Mesothelial cell of epicardium (in vitro differentiated cells): ENCODE results near the gene UGT1A8. TPM values are rescaled to one million over a fixed set of nuclear protein-coding genes. Genes with fewer than 3 reads are reported as not detected.
"Not testable (repeated sequence)": the region's sequence is repeated elsewhere in the genome, so short reads cannot be mapped to it uniquely, and the experiment has no call there.

Source experiments
- DNase-seq, 2 experiments: peaks; one replicate each; pipeline ENCODE4 v3.0.0; 2021; ENCODE audit warnings: low spot score in 2 of 2; ENCODE audit not compliant: unreplicated experiment in 2 of 2
- H3K27ac Mint-ChIP-seq: 2 replicates; pipeline ENCODE4 v1.8.0; 2021; ENCODE audit warnings: mixed read lengths
- H3K27me3 Mint-ChIP-seq: 2 replicates; pipeline ENCODE4 v1.8.0; 2021; ENCODE audit warnings: low read depth, mixed read lengths
- H3K36me3 Mint-ChIP-seq: 2 replicates; pipeline ENCODE4 v1.8.0; 2021; ENCODE audit warnings: mixed read lengths
- H3K4me1 Mint-ChIP-seq: 2 replicates; pipeline ENCODE4 v1.8.0; 2021; ENCODE audit warnings: mixed read lengths
- H3K4me3 Mint-ChIP-seq: 2 replicates; pipeline ENCODE4 v1.8.0; 2021; ENCODE audit warnings: mild to moderate bottlenecking, moderate library complexity, mixed read lengths
- H3K9me3 Mint-ChIP-seq: 2 replicates; pipeline ENCODE4 v1.8.0; 2021; ENCODE audit warnings: mixed read lengths
- CTCF ChIP-seq: fragments of 200-600 bp; sonication (generic); IDR thresholded peaks from one replicate; pipeline ENCODE4 v1.5.0; 2021; ENCODE audit warnings: antibody characterized with exemption; ENCODE audit not compliant: unreplicated experiment
- total RNA-seq: library from RNA; stranded (reverse); gene quantifications from 3 replicates; pipeline ENCODE4 v1.2.1, GENCODE V29; 2021

The UGT1A8 gene
- total RNA-seq: not detected in 3 replicates

- H3K4me3 Mint-ChIP-seq: not testable (repeated sequence)
- H3K27me3 Mint-ChIP-seq: peaks cover 13% of the 10 kb centered on the region
Measured at GRCh38 chr2:233617476-233617875, at the start of gene UGT1A8. UGT1A8 (plus strand) TSS chr2:233617633; CDS start chr2:233617708, 75 bp downstream.

GRCh38 chr2:233571001-233571400 lies 46.4 kb upstream of the UGT1A8 start:
- TF ChIP-seq CTCF: no peak
- no peak overlapping the region for H3K27ac Mint-ChIP-seq
- peaks cover 27% of the 10 kb centered on the region for H3K27me3 Mint-ChIP-seq
- peaks cover 5% of the 10 kb centered on the region for H3K9me3 Mint-ChIP-seq
- no peaks in the 10 kb centered on the region for H3K4me1 Mint-ChIP-seq
- DNase-seq: no peak
- no peaks in the 10 kb centered on the region for H3K36me3 Mint-ChIP-seq
- no peak overlapping the region for H3K4me3 Mint-ChIP-seq

More at GRCh38 chr2:233617476-233617875, at the start of gene UGT1A8:
- DNase-seq, H3K36me3 Mint-ChIP-seq, H3K27ac Mint-ChIP-seq, H3K4me1 Mint-ChIP-seq: not testable (repeated sequence)
- H3K9me3 Mint-ChIP-seq: peaks cover 56% of the 10 kb centered on the region

GRCh38 chr2:233571462-233571861 lies 46.0 kb upstream of the UGT1A8 start:
- no peak for TF ChIP-seq CTCF
- Mint-ChIP-seq H3K27me3 (peaks cover 27% of the 10 kb centered on the region), H3K27ac (no peak overlapping the region), H3K4me3 (no peak overlapping the region), H3K36me3 (no peaks in the 10 kb centered on the region), H3K4me1 (no peaks in the 10 kb centered on the region), H3K9me3 (peaks cover 5% of the 10 kb centered on the region)
- no peak for DNase-seq

- no peak for DNase-seq
- TF ChIP-seq CTCF: no peak
- H3K4me3 Mint-ChIP-seq: no peak overlapping the region
- H3K27ac Mint-ChIP-seq: no peak overlapping the region
- no peaks in the 10 kb centered on the region for H3K4me1 Mint-ChIP-seq
- peaks cover 12% of the 10 kb centered on the region for H3K9me3 Mint-ChIP-seq
- no peaks in the 10 kb centered on the region for H3K36me3 Mint-ChIP-seq
- H3K27me3 Mint-ChIP-seq: peaks cover 29% of the 10 kb centered on the region
Measured at GRCh38 chr2:233572468-233572867, 45.0 kb upstream of the UGT1A8 start.

GRCh38 chr2:233577341-233577740 lies 40.1 kb upstream of the UGT1A8 start:
- peaks cover 12% of the 10 kb centered on the region for H3K9me3 Mint-ChIP-seq
- DNase-seq, H3K4me1 Mint-ChIP-seq: not testable (repeated sequence)

GRCh38 chr2:233583217-233583965 lies 34.0 kb upstream of the UGT1A8 start:
- not testable (repeated sequence) for DNase-seq, H3K4me3 Mint-ChIP-seq, H3K4me1 Mint-ChIP-seq, H3K36me3 Mint-ChIP-seq, H3K9me3 Mint-ChIP-seq, H3K27ac Mint-ChIP-seq
- H3K27me3 Mint-ChIP-seq: peaks cover 14% of the 10 kb centered on the region

More at GRCh38 chr2:233577341-233577740, 40.1 kb upstream of the UGT1A8 start:
- H3K4me3 Mint-ChIP-seq, H3K36me3 Mint-ChIP-seq, H3K27ac Mint-ChIP-seq: not testable (repeated sequence)
- H3K27me3 Mint-ChIP-seq: peaks cover 10% of the 10 kb centered on the region

GRCh38 chr2:233584210-233584609 lies 33.2 kb upstream of the UGT1A8 start:
- no peak for DNase-seq
- Mint-ChIP-seq H3K27ac (no peak overlapping the region), H3K9me3 (no peaks in the 10 kb centered on the region), H3K27me3 (peaks cover 21% of the 10 kb centered on the region), H3K4me1 (no peaks in the 10 kb centered on the region), H3K36me3 (no peaks in the 10 kb centered on the region), H3K4me3 (no peak overlapping the region)
- TF ChIP-seq CTCF: no peak
